Measurements from ENCODE around the gene PIMREG.
A peak's percentile ranks its signal among the peaks of the same experiment; 100 is the strongest.

The PIMREG gene, protein sequence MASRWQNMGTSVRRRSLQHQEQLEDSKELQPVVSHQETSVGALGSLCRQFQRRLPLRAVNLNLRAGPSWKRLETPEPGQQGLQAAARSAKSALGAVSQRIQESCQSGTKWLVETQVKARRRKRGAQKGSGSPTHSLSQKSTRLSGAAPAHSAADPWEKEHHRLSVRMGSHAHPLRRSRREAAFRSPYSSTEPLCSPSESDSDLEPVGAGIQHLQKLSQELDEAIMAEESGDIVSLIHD

DNA sequence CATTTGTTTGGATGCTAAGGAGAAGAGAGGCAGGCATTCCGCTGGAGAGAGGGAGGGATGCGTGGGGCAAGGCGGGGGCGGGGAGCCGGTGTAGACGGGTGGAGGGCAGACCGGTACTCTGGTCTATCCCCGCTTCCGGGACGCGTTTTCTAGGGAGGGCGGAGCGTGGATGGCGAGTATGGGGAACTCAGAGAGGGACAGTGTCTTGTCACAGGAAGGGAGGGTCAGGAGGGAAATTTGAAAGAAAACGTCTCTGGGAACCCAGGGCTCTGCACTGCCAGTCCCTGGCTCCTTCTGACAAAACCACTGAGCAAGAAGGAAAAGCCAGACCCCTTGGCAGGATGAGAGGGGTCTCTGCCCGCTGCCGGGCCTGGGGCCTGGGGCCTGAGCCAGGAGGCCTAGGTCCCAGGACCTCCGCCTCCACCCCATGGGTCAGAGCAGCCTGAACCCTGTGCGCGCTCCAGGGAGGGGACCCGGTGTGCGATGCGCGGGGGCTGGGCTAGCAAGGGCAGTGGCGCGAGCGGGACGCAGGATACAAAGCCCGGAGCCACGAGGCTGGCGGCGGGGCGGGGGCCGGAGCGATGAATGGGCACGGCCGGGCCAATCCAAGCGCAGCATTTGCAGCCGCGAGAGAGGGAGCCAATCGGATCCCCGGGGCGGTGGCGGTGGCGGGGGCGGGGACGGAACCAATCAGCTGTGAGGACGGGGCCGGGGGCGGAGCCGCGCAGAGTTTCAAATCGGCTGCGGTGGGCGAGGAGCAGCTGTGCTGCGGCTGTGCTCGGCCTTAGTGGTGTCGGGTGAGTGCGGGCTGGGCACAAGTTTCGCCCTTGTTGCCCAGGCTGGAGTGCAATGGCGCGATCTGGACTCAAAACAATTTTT lies at the start of gene PIMREG:
Gene PIMREG, plus strand, starts transcription at position 764 of the 879 bp plus-strand sequence. CDS start 656 bp downstream, outside the sequence.
- DNase-seq (ENCODE audit: low spot score), result peak; percentile 91

DNA sequence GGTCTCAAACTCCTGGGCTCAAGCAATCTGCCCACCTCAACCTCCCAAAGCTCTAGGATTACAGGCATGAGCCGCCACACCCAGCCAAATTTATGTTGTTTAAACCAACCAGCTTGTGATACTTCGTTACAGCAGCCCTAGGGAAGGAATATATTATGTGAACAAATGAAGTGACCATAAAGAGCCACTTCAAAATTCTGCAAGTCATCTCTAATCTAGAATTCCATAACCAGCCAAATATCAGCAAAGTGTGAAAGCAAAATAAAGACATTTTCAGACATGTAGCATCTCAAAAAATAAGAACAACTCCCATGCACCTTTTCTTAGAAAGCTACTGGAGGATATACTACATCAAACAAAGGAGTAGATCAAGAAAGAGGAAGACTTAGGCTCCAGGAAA lies 45.3 kb upstream of the PIMREG start:
- no peak for DNase-seq (ENCODE audit: low spot score)

DNA sequence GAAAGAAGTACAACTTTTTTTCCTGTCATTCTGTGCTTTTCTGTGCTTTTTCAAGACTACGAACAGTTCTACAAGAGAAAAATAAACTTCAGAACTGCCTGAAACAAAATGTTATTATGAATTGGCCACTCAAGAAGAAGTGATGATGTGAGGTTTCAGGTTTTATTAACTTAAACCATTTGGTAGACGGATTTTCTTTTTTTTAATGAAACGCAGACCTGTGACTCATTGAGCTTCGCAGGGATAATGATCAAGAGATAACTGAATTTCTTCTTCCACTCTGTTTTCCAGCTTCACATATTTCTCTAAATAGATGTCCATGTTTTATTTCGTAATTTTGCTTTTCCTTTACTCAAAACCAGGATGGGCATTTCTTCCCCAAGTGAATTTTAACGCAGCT lies 42.0 kb upstream of the PIMREG start:
- no peak for DNase-seq (ENCODE audit: low spot score)

DNA sequence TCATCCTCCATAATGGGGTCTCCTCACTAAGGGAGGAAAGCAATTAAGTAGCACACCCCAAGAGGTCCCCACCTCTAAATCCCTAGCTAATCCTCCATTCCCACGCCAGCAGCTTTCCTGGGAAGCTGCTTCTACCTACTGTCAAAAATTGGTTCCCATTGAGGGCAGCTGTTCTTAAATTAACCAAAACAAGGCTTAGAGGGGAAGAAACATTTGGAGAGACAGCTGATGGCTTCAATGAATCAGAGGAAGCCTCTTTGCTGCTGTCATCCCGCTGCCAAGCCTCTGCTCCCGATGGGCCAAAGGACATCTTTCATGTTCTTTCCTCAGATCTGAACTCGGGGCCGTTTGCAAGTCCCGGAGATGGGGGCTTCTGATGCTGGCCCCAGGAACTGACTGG lies 36.0 kb upstream of the PIMREG start:
- no peak for DNase-seq (ENCODE audit: low spot score)

DNA sequence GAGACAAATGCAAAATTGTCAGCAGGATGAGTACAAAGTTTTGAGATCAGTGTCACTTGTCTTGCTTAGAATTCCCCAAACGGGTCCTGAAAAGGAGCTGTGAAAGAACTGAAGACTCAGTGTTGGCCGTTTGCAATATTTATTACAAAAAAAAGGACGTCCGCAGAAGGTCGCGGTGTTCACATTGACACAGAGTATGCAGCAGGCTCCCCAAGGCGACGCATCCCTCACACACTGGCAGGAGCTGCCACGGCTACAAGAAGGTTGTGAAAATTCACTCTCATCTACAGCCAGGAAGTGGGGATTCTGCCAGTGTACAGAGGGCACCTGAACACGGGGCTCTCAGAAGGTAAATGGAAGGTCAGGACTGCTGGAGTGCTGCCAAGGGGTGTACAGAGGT lies 35.5 kb upstream of the PIMREG start:
- DNase-seq (ENCODE audit: low spot score), result no peak

DNA sequence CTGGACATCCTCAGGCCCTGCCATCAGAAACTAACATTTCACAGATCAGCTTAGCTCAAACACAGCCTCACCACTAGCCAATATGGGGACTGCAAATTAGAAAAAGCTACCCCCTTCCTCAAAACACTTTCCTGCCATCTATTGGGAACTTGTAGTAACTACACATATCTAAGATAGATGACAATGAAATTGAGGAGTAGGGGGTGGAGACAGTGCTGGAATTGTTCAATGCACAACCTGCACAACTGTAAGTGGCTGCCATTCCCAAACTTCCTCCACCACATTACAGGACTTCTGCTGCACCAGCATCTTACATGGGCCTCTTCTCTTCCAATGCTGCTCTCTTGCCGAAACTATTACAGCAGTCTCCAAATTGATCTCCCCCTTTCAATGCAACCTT lies 31.2 kb upstream of the PIMREG start:
- peak; percentile 64 for DNase-seq (ENCODE audit: low spot score)

DNA sequence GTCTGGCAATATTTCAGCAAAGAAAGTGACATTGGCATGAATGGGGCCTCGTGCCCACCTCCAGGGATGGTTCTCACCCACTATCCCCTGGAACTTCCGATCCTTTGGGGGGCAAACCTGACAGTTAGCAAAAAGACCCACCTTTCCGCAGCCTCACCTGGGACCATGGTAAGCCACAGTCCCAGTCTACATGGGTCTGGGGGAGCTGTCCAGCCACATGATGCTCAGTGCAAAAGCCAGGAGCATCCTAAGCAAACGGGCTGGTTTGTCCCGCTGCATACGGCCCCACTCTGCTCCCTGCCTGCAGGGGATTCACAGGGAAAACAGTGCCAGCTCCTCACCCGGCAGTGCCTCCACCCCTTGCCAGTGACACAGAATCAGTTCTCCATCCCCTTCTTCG lies 28.6 kb upstream of the PIMREG start:
- no peak for DNase-seq (ENCODE audit: low spot score)

DNA sequence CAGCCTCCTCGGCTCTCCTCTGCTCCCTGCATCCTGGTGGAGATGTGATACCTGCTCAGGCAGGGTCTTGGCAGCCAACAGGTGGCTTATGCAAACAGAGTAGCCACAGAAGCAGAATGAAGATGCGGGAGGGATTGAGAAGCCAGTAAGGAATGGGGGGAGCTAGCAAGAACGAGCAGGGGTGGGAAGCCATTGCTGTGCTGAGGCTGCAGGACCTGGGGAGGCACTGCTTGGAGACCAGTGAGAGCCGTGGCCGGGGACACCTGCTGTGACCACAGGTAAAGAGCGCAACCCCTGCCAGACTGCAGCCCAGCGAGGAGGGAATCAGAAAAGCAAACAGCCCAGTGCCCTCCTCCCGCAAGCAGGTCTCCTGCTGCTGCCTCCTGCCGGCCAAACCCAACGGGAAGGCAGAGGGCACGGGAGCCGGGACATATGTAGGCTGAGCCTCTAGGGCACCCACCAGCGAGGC lies 24.0 kb upstream of the PIMREG start:
- DNase-seq (ENCODE audit: low spot score), result no peak

DNA sequence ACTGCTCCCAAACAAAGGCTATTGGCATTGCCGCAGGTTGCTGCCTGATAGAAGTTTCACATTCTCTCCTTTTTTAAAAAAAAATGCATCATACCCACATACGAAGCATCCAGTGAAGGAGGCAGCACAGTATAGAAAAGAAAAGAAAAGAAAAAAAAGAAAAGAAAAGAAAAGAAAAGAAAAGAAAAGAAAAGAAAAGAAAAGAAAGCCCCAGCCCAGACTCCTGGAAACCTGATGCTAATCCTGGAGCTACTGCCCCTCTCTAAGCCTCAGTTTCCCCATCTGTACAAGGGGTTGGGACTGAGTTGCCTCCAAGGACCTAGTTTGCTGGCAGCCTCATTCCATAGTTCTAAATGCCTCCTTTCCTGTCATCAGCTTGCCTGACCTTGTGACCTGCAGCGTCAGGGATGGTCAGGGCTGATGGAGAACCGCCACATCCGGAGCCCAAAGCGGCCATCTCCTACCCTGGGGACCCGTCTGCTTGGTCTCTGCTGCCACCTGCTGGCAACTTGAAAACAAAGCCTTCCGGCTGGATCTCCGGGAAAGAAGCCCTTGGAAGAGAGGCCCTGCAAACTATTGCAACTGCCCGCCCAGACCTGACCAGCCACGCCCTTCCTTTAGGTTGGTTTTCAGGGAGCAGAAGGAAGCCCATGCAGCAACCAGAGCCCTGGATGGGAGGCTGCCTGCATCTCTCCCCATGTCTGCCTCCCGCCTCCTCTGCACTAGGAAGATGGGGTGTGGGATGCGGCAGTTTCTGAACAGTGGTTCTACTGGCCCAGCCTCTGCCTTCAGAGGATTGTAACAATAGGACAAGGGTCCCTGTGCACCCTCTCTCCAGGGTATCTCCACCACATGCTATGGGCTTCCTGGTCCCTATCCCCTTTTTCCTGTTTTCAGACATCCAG lies 22.3 kb upstream of the PIMREG start:
- DNase-seq (ENCODE audit: low spot score), result peak; percentile 78

DNA sequence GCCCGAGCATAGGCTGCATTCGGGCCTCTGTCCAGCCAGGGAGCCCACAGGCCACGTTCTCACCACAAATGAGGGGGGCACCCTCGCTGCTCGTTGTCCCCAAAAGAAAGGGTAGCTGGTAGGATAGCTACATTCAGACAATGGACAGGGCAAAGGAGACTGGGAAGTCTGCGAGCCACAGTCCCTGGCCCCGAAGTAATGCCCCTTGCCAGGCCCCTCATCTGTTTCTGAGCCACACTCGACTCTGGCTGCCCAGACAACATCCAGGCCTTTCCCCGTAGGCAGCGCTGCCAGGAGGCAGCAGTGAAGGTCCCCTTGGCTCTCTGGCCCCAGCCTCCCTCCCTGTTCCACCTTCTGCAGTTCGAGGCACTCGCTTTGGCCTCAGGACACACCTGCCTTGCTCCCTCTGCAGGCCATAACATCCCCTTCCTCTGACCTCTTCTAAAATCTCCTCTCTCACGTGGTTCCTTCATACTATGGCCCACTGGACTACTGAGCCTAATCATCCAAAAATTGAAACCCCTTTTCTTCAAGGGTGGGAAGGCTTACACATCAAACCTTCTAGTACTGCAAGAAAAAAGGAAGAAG lies 21.5 kb upstream of the PIMREG start:
- no peak for DNase-seq (ENCODE audit: low spot score)

DNA sequence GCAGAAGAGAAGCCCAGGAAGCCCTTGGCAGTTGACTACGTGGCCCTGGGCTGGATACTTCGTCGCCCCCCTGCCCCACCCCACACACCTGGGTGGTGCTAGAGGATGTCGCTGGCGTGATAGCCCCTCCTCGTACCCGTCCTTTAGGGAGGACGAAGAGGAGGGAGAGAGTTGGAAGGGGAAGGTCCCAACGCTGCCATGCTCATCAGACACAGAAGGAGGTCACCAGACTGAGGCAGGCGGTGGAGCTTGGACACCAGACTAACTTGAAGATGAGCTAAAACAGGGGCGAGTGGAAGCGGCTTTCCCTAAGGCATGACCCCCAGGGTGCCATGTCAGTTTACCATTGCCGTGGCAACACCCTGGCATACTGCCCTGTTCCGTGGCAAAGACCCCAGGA lies 20.3 kb upstream of the PIMREG start:
- no peak for DNase-seq (ENCODE audit: low spot score)

DNA sequence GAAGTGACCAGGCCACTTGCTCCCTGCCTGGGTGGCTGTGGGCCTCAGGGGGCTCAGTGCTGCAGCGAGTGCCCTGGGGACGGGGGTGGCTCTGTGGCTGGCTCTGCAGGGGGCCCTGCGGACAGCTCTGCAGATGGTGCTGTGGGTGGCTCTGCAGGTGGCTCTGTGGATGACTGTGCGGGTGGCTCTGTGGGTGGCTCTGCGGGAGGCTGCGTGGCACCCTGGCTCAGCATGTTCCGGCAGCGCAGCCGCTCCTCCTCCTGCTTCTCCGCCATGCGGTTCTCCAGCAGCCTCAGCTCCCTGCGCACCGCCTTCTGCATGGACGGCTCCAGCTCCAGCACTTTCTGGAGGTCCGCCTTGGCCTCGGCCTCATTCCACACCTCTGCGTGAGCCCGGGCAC lies 18.8 kb upstream of the PIMREG start:
- DNase-seq (ENCODE audit: low spot score), result no peak

DNA sequence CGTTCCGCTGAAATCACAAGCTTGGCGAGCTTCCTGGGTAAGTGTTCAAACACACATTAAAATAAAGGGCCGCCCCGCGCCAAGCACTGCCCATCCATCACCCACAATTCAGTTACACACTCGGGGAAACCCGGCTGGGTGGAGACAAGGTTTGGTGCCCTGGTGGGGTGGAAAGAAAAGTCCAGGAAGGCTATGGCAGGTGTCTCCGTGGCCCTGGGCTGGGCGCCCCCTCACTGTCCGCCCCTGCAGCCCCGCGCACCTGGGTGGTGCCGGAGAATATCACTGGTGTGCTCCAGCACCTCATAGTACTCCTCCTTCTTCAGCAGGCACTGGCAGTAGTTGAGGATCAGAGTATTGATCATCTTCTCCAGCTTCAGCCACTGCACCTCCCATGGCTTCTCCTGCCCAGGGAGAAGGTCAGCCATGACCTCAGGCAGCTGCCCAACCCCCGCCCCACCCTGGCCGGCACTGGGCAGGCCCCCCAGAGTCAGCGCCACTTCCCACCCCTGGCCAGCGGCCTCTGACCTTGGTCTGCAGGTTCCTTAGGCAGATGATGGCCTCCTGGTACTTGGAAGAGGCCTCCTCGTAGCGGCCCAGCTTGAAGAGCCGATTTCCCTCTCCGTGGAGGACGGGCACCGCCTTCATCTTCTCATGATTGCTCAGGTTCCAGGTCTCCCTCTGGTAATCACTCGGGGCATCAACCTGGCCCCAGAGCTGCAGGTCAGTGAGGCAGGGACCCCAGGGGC lies 17.7 kb upstream of the PIMREG start:
- DNase-seq (ENCODE audit: low spot score), result no peak

DNA sequence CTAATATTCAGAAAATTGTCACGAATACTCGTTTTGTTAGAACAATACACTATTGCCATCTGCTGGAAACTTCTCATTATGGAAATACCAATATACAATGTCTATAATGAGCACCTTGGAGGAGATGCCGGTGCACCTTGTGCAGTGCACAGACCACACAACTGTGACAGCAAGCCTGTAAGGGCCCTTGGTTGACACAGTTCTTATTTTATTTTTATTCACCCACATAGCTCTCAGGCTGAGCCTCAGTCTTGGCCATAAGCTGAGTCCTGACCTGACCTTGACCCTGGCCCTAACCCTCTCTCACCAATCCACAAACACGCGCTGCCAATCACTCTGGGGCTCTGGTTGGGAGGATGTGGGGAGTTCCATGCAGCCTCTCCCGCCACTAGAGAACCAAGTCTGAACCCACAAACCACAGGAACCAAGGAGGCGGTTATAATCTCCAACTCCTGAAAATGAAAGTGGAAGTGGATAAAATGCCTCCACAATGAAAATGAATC lies 16.9 kb upstream of the PIMREG start:
- DNase-seq (ENCODE audit: low spot score), result no peak

DNA sequence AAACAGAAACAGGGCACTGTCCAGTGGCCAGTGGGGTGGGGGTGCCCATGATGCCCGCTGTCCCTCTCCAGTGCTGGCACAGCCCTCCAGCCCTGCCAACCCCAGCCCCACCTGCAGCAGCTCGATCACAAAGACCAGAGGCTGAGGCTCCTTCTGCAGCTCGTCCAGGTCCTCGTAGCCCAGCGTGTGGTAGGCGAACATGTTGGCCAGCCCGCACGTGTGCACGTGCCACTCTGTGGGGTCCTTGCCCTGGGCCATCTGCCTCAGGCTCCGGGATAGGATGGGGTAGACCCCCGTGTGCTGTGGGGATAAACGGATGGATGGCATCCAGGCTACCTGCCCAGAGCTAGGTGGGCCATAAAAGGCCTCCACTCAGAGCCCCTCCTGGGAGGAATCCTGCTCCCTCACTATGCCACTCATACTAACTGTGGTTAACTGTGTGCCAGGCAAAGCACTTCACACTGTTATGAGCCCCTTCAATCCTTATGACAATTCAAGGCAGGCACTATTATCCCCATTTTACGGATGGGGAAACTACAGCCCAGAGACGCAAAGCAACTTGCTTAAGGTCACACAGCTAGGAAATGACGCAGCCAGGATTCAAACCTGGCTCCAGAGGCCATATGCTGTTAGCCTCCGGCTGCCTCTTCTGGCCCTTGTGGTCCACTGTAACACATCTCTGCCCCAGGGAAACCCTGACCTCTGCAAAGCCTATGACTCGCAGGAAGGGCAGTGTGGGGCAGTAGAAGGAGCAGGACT lies 15.9 kb upstream of the PIMREG start:
- no peak for DNase-seq (ENCODE audit: low spot score)

DNA sequence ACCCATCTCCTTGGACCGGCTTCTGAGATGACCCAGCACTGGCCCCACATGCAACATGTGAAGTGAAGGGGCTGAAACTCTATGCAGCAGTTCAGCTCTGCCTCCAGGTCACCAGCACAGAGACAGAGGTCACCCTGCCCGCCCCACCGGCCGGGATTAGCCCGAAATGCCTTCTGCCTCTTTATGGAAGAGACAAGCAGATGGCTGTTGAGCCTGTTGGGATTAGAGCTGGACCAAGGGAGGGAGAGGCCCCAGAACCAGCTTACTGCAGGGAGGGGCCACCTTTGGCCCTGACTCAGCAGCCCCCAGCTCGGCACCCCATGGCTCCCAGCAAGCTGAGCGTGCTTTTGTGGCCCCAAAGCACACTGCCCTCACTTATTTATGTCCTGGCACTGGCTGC lies 15.0 kb upstream of the PIMREG start:
- no peak for DNase-seq (ENCODE audit: low spot score)

DNA sequence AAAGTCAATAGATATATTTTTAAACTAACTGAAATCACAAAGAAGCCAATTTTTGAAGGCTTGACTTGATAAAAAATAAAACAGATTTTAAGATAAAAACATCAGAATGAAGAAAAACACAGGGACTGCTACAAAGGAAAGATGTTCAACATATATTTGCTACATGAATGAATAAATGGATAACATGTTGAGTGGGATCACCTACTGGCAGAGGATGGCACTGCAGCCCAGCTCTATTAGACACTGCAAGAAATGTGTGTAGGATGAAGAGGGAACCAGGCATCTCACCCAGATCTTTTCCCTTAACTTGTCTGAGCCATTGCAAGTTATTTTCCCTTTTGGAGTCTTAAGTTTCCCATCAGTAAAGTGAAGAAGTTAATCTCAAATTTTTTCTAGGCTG lies 13.5 kb upstream of the PIMREG start:
- DNase-seq (ENCODE audit: low spot score), result no peak

DNA sequence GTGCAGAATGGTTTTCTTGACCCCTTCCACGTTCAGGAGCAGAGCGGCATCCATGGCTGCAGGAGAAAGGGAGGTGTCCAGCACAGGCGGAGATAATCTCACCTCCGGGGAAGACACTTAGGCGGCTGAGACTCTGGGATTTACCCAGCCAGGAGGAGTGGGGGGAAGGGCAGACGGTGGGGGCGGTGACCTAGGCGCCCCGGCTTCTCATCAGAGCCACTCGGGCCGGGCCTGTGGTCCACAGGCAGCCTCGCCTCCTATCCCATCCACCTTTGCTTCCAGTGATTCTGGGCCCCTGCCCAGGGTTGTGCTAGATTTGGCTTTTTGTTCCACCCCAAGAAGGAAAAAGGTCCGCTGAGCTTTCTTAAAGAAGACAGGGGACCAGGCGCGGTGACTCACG lies 9.2 kb upstream of the PIMREG start, which contains the start of gene AIPL1:
Gene AIPL1, minus strand, starts transcription at position 71 of the 400 bp plus-strand sequence. Its CDS starts 17 bp downstream, at position 54.
- no peak for DNase-seq (ENCODE audit: low spot score)

DNA sequence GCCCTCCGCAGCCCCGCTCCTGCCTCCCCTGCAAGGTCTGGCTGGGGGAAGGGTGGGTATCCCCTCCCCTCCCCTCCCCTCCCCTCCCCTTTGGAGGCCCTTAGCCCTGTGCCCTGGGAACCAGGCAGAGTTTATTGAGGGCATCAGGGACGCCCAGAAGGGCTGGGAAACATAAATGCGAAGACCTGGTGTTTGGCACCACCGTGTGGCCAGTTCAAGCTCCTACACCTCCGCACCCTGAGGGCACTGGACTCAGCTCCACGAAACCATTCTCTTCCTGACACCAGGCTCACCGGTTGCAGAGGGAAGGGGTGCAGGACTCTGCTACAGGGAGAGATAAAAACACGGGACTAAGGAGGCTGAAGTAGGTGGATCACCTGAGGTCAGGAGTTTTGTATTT lies 8.3 kb upstream of the PIMREG start:
- DNase-seq (ENCODE audit: low spot score), result peak; percentile 75

DNA sequence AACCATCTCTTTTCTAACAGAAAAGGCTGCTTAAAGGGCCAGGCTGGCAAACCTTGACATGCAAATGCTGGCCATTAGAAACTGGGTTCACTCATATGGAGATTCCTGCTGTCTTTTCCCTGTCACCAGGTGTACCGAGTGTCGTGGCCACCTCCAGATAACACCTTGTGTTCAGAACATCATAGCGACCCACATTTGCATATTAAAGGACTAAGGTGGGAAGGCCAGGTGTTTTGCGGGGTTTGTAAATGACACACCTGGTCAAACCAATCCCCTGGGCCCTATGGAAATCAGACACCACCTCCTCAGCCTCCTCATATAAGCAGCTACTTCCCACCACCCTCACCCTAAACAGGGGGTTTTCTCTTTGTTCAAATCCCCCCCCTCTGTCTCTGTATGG lies 6.8 kb upstream of the PIMREG start:
- no peak for DNase-seq (ENCODE audit: low spot score)

Data from cerebellar cortex (tissue), 1 donor.